Mammary epithelial cell (primary cell): Measurements from ENCODE around the gene ATXN1.

ENCODE experiments used
- EZH2 ChIP-seq: IDR thresholded peaks from 2 replicates; pipeline ENCODE4 v1.6.1; 2012; ENCODE audit warnings: low read length, inconsistent platforms, borderline replicate concordance
- TF ChIP-seq, protein P1 (sequence below), 2 donors: IDR thresholded peaks in 1 of 2; conservative IDR thresholded peaks in 1 of 2; 2 replicates each; pipeline ENCODE4 v1.5.1; 2011 to 2012; ENCODE audit warnings: inconsistent platforms in 2 of 2, low read length in 2 of 2, mild to moderate bottlenecking in 2 of 2, control low read depth in 1 of 2, low read depth in 1 of 2; ENCODE audit not compliant: insufficient read depth in 1 of 2; ENCODE audit errors: extremely low read depth in 1 of 2

- TF ChIP-seq, protein P1, sequence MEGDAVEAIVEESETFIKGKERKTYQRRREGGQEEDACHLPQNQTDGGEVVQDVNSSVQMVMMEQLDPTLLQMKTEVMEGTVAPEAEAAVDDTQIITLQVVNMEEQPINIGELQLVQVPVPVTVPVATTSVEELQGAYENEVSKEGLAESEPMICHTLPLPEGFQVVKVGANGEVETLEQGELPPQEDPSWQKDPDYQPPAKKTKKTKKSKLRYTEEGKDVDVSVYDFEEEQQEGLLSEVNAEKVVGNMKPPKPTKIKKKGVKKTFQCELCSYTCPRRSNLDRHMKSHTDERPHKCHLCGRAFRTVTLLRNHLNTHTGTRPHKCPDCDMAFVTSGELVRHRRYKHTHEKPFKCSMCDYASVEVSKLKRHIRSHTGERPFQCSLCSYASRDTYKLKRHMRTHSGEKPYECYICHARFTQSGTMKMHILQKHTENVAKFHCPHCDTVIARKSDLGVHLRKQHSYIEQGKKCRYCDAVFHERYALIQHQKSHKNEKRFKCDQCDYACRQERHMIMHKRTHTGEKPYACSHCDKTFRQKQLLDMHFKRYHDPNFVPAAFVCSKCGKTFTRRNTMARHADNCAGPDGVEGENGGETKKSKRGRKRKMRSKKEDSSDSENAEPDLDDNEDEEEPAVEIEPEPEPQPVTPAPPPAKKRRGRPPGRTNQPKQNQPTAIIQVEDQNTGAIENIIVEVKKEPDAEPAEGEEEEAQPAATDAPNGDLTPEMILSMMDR (conservative IDR thresholded peaks at IDR 0.05 in 1 of 2, IDR thresholded peaks at IDR 0.05 in 1 of 2; ENCODE audit: extremely low read depth in 1 of 2, insufficient read depth in 1 of 2, low read depth in 1 of 2, low read length in 2 of 2) = no peak
- no peak for TF ChIP-seq EZH2
These were observed 340.4 kb downstream of the ATXN1 start for GRCh38 chr6:16420715-16421461.
